ENCODE data around the gene HECW1.
"Not testable (repeated sequence)": the region's sequence is repeated elsewhere in the genome, so short reads cannot be mapped to it uniquely, and the experiment has no call there.

Gene HECW1

GRCh38 chr7:43479042-43479441 lies 366.6 kb downstream of the HECW1 start:
- DNase-seq, result no peak

GRCh38 chr7:43479543-43479942 lies 367.1 kb downstream of the HECW1 start:
- no peak for DNase-seq

GRCh38 chr7:43480581-43480980 lies 368.1 kb downstream of the HECW1 start:
- no peak for DNase-seq

- no peak for DNase-seq
Observed at GRCh38 chr7:43481902-43482678, 369.6 kb downstream of the HECW1 start.

GRCh38 chr7:43482679-43483252 lies 370.3 kb downstream of the HECW1 start:
- no peak for DNase-seq

- DNase-seq, result no peak
Observed at GRCh38 chr7:43484678-43485395, 372.4 kb downstream of the HECW1 start.

GRCh38 chr7:43485580-43485979 lies 373.1 kb downstream of the HECW1 start:
- DNase-seq, result no peak

GRCh38 chr7:43486008-43486407 lies 373.6 kb downstream of the HECW1 start:
- not testable (repeated sequence) for DNase-seq

- no peak for DNase-seq
Observed at GRCh38 chr7:43486634-43487033, 374.2 kb downstream of the HECW1 start.

- no peak for DNase-seq
Observed at GRCh38 chr7:43487731-43488073, 375.3 kb downstream of the HECW1 start.

- no peak for DNase-seq
Observed at GRCh38 chr7:43489257-43489656, 376.8 kb downstream of the HECW1 start.

GRCh38 chr7:43490016-43490415 lies 377.6 kb downstream of the HECW1 start:
- DNase-seq, result no peak

GRCh38 chr7:43491123-43491522 lies 378.7 kb downstream of the HECW1 start:
- DNase-seq, result no peak

GRCh38 chr7:43491984-43492383 lies 379.5 kb downstream of the HECW1 start:
- DNase-seq, result no peak

GRCh38 chr7:43492896-43493295 lies 380.4 kb downstream of the HECW1 start:
- DNase-seq, result no peak

GRCh38 chr7:43495572-43495971 lies 383.1 kb downstream of the HECW1 start:
- no peak for DNase-seq

- no peak for DNase-seq
Observed at GRCh38 chr7:43496596-43496995, 384.1 kb downstream of the HECW1 start.

- no peak for DNase-seq
Observed at GRCh38 chr7:43501870-43502269, 389.4 kb downstream of the HECW1 start.

GRCh38 chr7:43502941-43503340 lies 390.5 kb downstream of the HECW1 start:
- DNase-seq, result no peak

- DNase-seq, result no peak
Observed at GRCh38 chr7:43505412-43505811, 393.0 kb downstream of the HECW1 start.

GRCh38 chr7:43506460-43506859 lies 394.0 kb downstream of the HECW1 start:
- no peak for DNase-seq

- DNase-seq, result no peak
Observed at GRCh38 chr7:43508461-43508860, 396.0 kb downstream of the HECW1 start.

GRCh38 chr7:43509906-43510305 lies 397.5 kb downstream of the HECW1 start:
- DNase-seq, result no peak

GRCh38 chr7:43511029-43511428 lies 398.6 kb downstream of the HECW1 start:
- DNase-seq, result no peak
